LNCaP clone FGC (cell line): ENCODE measurements around the gene ZIC2.

Experiments used
- DNase-seq: peaks from one replicate; pipeline ENCODE4 v3.0.0-alpha.2; 2011; ENCODE audit warnings: low read depth
- H3K4me3 ChIP-seq: 2 replicates; pipeline ENCODE4 v1.5.1; 2011; ENCODE audit warnings: mild to moderate bottlenecking, low read depth, low read length, control low read depth
- CTCF ChIP-seq: IDR thresholded peaks from 2 replicates; pipeline ENCODE4 v1.5.1; 2012; ENCODE audit warnings: mild to moderate bottlenecking; ENCODE audit not compliant: control insufficient read depth, insufficient read depth; ENCODE audit errors: extremely low read depth

Gene ZIC2

GRCh38 chr13:99974939-99975561, 6.5 kb upstream of the ZIC2 start:
- DNase-seq: no peak
- TF ChIP-seq CTCF: no peak
- H3K4me3 ChIP-seq: no peak overlapping the region

DNA sequence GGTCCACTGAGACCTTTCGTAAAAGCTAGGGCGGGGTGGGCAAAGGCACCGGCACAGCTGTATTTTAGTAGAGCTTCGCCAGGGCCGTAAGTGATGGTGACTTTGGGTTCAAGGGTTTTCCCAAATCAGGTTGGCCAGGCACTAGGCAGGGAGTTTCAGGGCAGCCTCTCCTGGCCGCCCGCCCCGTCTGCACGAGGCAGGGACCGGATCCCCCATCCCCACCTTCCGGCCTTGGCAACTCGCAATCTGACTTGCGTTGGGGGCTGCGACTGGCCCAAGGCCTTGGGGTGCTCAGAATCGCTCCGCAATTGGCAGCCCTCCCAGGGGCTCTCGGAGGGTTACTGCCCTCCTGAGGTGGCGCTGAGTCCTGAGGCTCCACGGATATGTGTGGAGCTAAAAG, 6.0 kb upstream of the ZIC2 start:
- no peak for TF ChIP-seq CTCF
- H3K4me3 ChIP-seq: no peak overlapping the region
- no peak for DNase-seq

DNA sequence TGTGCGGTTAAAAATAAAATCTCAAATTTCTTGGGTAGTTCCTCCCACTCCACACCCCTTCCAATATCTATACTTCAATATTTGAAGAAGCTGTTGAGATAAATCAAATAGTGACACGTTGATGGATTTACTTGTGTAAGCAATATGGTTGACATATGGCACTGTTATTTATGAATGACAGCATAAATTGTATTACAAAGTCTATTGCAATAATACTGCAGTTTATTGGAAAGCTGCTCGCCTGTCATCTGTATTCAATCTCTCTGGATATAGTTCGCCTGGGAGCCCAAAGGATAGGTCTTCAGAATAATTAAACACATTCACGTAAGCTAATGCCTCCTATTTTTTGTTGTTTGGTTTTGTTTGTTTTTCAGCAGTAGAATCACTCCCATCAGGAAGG, 5.0 kb upstream of the ZIC2 start:
- H3K4me3 ChIP-seq: no peak overlapping the region
- DNase-seq: no peak
- TF ChIP-seq CTCF: no peak

GRCh38 chr13:99977334-99977911, 4.2 kb upstream of the ZIC2 start:
- H3K4me3 ChIP-seq: no peak overlapping the region
- no peak for DNase-seq
- no peak for TF ChIP-seq CTCF

DNA sequence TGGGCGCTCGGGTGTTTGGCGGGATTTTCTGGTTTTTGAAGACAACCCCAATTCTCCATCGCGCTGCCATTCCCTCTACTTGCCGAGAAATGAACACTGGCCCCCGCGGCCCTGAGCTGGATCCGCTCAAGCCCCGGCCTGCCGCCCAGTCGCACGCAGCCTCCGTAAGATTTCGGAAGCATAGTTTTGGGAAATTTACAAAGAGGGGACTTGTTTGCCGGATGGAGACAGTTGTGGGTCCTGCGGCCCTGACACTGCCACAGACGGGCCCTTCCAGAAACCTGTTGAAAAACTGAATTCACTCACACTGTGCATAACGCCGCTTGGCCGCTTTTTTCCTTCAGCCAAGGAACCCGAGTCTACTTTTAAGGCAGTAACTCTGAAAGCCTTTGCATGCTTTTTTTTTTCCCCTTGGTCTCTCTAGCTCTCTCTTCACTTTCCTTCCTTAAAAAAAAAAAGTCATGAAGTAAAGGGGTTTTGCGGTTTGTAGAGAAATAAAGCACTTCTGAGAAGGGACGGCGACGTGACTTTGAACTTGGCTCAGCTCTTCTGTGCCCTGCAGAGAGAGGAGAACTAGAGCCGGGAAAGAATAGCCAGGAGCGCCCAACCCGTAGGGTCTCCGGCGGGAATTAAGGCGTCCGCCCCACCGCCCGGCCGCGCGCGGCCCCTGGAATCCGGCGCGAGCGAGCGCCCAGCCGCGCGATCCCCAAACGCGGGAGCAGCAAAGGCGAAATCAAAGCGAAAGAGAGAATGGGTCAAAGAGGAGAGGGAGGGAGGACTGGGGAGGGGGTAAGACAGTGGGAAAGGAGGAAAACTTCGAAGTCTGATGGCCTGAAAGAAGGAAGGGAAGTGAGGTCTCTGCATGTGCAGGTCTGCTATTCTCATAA, 3.4 kb upstream of the ZIC2 start:
- no peak for TF ChIP-seq CTCF
- H3K4me3 ChIP-seq: no peak overlapping the region
- no peak for DNase-seq

DNA sequence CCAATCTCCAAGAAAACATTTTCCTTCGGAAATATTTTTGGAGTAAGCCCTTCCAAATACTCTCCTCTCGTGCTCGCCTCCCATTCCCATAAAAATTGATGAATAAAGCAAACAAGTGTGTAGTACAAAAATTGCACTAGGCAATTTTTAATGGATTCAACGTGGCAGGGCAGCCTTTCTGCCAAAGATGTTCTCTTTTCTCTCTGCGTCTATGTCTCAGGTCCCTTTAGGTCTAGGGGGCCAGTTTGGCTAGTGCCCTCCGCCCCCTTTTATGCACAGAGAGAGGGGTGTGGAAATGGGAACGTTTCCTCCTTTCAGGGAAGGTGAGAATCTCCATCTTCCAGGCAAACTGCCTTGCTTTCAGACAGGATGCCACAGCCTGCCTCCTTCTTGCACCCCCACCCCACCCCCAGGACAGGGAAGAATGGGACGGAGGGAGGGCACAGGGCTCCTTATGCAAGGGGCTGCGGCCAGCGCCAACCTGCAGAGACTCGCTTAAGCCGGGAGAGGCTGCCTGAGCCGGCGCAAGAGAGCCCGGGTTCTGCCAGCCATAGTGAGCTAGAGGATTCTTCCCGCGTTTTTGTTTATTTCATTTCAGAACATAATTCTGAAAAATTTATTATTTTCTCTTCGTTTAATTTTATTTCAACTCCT, 2.7 kb upstream of the ZIC2 start:
- no peak for DNase-seq
- no peak overlapping the region for H3K4me3 ChIP-seq
- no peak for TF ChIP-seq CTCF
